ENCODE data around the gene APOE.

DNA sequence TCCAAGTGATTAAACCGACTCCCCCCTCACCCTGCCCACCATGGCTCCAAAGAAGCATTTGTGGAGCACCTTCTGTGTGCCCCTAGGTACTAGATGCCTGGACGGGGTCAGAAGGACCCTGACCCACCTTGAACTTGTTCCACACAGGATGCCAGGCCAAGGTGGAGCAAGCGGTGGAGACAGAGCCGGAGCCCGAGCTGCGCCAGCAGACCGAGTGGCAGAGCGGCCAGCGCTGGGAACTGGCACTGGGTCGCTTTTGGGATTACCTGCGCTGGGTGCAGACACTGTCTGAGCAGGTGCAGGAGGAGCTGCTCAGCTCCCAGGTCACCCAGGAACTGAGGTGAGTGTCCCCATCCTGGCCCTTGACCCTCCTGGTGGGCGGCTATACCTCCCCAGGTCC is 2.0 kb downstream of the APOE start:
- TF ChIP-seq, protein P1, sequence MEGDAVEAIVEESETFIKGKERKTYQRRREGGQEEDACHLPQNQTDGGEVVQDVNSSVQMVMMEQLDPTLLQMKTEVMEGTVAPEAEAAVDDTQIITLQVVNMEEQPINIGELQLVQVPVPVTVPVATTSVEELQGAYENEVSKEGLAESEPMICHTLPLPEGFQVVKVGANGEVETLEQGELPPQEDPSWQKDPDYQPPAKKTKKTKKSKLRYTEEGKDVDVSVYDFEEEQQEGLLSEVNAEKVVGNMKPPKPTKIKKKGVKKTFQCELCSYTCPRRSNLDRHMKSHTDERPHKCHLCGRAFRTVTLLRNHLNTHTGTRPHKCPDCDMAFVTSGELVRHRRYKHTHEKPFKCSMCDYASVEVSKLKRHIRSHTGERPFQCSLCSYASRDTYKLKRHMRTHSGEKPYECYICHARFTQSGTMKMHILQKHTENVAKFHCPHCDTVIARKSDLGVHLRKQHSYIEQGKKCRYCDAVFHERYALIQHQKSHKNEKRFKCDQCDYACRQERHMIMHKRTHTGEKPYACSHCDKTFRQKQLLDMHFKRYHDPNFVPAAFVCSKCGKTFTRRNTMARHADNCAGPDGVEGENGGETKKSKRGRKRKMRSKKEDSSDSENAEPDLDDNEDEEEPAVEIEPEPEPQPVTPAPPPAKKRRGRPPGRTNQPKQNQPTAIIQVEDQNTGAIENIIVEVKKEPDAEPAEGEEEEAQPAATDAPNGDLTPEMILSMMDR (IDR thresholded peaks at IDR 0.05), result no peak
- no peak for TF ChIP-seq POLR2A (IDR thresholded peaks at IDR 0.05)

Data from esophagus squamous epithelium (tissue), 4 donors.